GM12878 (cell line): ENCODE data around the gene CTIF. TPM values are rescaled to one million over a fixed set of nuclear protein-coding genes. Genes with fewer than 3 reads are reported as not detected.

ENCODE experiments used
- ATAC-seq: fragments of 200-7000 bp; cut with Tn5 transposase; 3 replicates; pipeline ENCODE4 v1.9.1; 2020; ENCODE audit warnings: mild to moderate bottlenecking, moderate library complexity
- BruUV-seq: library from RNA; stranded (reverse); fragments of 400-500 nt; replicated peaks from 2 replicates; lab custom pipeline; 2021; lab: Mats Ljungman, UMichigan
- CTCF ChIA-PET: fragments of 300-600 bp; sonication (Branson Sonifier 250); formaldehyde crosslinking; extraction: SDS; loops from one replicate; lab custom pipeline; 2021; ENCODE audit warnings: inconsistent platforms; lab: Yijun Ruan, JAX
- POLR2A ChIA-PET: fragments of 350-600 bp; formaldehyde crosslinking; extraction: SDS; loops from one replicate; lab custom pipeline; 2021; ENCODE audit warnings: inconsistent platforms; lab: Charles Lee
- RAD21 ChIA-PET: fragments of 300-600 bp; sonication (Branson Sonifier 250); formaldehyde crosslinking; loops from one replicate; lab custom pipeline; 2023; ENCODE audit warnings: antibody characterized with exemption; ENCODE audit not compliant: unreplicated experiment; lab: Charles Lee
- SMC1A ChIA-PET: fragments of 300-600 bp; sonication (Branson Sonifier 250); formaldehyde crosslinking; loops from one replicate; lab custom pipeline; 2023; ENCODE audit not compliant: unreplicated experiment, uncharacterized antibody; lab: Charles Lee
- DNase-seq: peaks from one replicate; pipeline ENCODE4 v3.0.0-alpha.2; 2011; ENCODE audit warnings: low read depth, low spot score
- FAIRE-seq: peaks from 3 replicates; lab custom pipeline; 2011; peaks lifted over from hg19 to GRCh38; lab: Jason Lieb, UNC
- H2AFZ ChIP-seq: 2 replicates; pipeline ENCODE4 v1.6.0; 2011; ENCODE audit warnings: low read depth, low read length, control low read depth; ENCODE audit not compliant: control insufficient read depth
- H3K27ac ChIP-seq: 2 replicates; pipeline ENCODE4 v1.5.1; 2011; ENCODE audit warnings: control low read depth; ENCODE audit not compliant: control insufficient read depth, insufficient read depth
- H3K27me3 ChIP-seq, 2 experiments: replicated peaks in 1 of 2; 2 replicates each; pipeline versions ENCODE4 v1.6.0 to v1.6.1; 2011; ENCODE audit warnings: low read length in 1 of 2; ENCODE audit not compliant: control insufficient read depth in 2 of 2, insufficient read depth in 2 of 2
- H3K36me3 ChIP-seq, 2 experiments: 2 replicates each; pipeline ENCODE4 v1.5.1; 2011; ENCODE audit warnings: low read length in 1 of 2; ENCODE audit not compliant: control insufficient read depth in 2 of 2, insufficient read depth in 2 of 2
- H3K4me1 ChIP-seq: 2 replicates; pipeline ENCODE4 v1.6.1; 2011; ENCODE audit warnings: mild to moderate bottlenecking, low read length, moderate library complexity, mixed read lengths; ENCODE audit not compliant: control insufficient read depth, insufficient read depth
- H3K4me2 ChIP-seq: 2 replicates; pipeline ENCODE4 v1.6.0; 2011; ENCODE audit warnings: control low read depth; ENCODE audit not compliant: control insufficient read depth, insufficient read depth
- H3K4me3 ChIP-seq: fragments of 200-600 bp; sonication (generic); 2 replicates; pipeline ENCODE4 v1.5.1; 2016
- H3K79me2 ChIP-seq: 2 replicates; pipeline ENCODE4 v1.6.0; 2011; ENCODE audit warnings: low read length; ENCODE audit not compliant: control insufficient read depth, insufficient read depth
- H3K9ac ChIP-seq: 2 replicates; pipeline ENCODE4 v1.8.0; 2011; ENCODE audit warnings: low read length, control low read depth, mixed read lengths; ENCODE audit not compliant: control insufficient read depth, insufficient read depth
- H3K9me3 ChIP-seq: replicated peaks from 3 replicates; pipeline ENCODE4 v1.5.1; 2011; ENCODE audit warnings: mild to moderate bottlenecking, low read length; ENCODE audit not compliant: control insufficient read depth, insufficient read depth
- H4K20me1 ChIP-seq: 2 replicates; pipeline ENCODE4 v1.6.0; 2011; ENCODE audit not compliant: control insufficient read depth, insufficient read depth
- IRF5 ChIP-seq: fragments of 450-650 bp; IDR thresholded peaks from 2 replicates; pipeline ENCODE4 v1.6.1; 2017; ENCODE audit warnings: borderline replicate concordance
- JUNB ChIP-seq: IDR thresholded peaks from 2 replicates; pipeline ENCODE4 v1.6.1; 2016; ENCODE audit warnings: antibody characterized with exemption, mild to moderate bottlenecking
- KLF5 ChIP-seq: fragments of 450-650 bp; IDR thresholded peaks from 2 replicates; pipeline ENCODE4 v1.6.1; 2014; ENCODE audit warnings: mild to moderate bottlenecking; ENCODE audit not compliant: partially characterized antibody
- PML ChIP-seq: IDR thresholded peaks from 2 replicates; pipeline ENCODE4 v1.6.1; 2012; ENCODE audit warnings: low read length, inconsistent platforms
- RBBP5 ChIP-seq: fragments of 200-600 bp; sonication (generic); conservative IDR thresholded peaks from 2 replicates; pipeline ENCODE4 v1.6.1; 2016
- SREBF2 ChIP-seq: IDR thresholded peaks from 2 replicates; pipeline ENCODE4 v1.6.1; 2012; ENCODE audit warnings: mild to moderate bottlenecking, low read length
- WGBS: methylation state at CpG from one replicate; pipeline ENCODE4 v1.1.6; 2016; ENCODE audit warnings: low lambda C conversion rate; ENCODE audit not compliant: insufficient replicate concordance, insufficient coverage; ENCODE audit errors: missing lambda C conversion rate; 5-methylcytosine and 5-hydroxymethylcytosine counted together
- in situ Hi-C: fragments of 300-500 bp; cut with MboI; formaldehyde crosslinking; loops from 9 replicates; pipeline ENCODE4 v1.14.3; 2018; ENCODE audit warnings: mixed read lengths
- intact Hi-C: fragments of 100-400 bp; cut with micrococcal nuclease; formaldehyde crosslinking; loops from one replicate; pipeline ENCODE4 v1.14.2; 2022; ENCODE audit not compliant: unreplicated experiment
- polyA plus RNA-seq, 11 experiments: library from polyadenylated mRNA; depleted of rRNA in 4 of 11; unstranded in 6 of 11; stranded (reverse) in 5 of 11; fragments of >200 nt; fragmentation: Nextera tagmentation in 4 of 11; fragmentation: Illumina TruSeq in 1 of 11; extraction: Ambion mirVana in 4 of 11; extraction: Trizol in 1 of 11; gene quantifications; 1 replicate in 1 of 11; 2 replicates in 10 of 11; pipeline versions ENCODE4 v1.2.1 to v1.2.3, GENCODE V29; 2011 to 2016; ENCODE audit warnings: inconsistent platforms in 2 of 11, missing spikeins in 2 of 11, low read depth in 1 of 11
- total RNA-seq, 4 experiments: library from RNA; depleted of rRNA in 3 of 4; stranded (reverse); fragments of >200 nt in 3 of 4; fragmentation: Illumina TruSeq in 1 of 4; extraction: Trizol in 1 of 4; gene quantifications; 2 replicates each; pipeline versions ENCODE4 v1.2.1 to v1.2.3, GENCODE V29; 2013 to 2021
- TF ChIP-seq, protein P1 (sequence below): fragments of 450-650 bp; conservative IDR thresholded peaks from 2 replicates; pipeline ENCODE4 v1.6.1; 2017; ENCODE audit warnings: mild to moderate bottlenecking, moderate library complexity

Gene CTIF
- total and polyA plus RNA-seq, 10 of the 15 experiments (the other 5 are each of a cell fraction or from before 2014, with no cell fraction given) = 0.06 to 11.6 (median 2.5) TPM

GRCh38 chr18:48785091-48785614 is 246.3 kb downstream of the CTIF start (continued):
- TF ChIP-seq, protein P1, sequence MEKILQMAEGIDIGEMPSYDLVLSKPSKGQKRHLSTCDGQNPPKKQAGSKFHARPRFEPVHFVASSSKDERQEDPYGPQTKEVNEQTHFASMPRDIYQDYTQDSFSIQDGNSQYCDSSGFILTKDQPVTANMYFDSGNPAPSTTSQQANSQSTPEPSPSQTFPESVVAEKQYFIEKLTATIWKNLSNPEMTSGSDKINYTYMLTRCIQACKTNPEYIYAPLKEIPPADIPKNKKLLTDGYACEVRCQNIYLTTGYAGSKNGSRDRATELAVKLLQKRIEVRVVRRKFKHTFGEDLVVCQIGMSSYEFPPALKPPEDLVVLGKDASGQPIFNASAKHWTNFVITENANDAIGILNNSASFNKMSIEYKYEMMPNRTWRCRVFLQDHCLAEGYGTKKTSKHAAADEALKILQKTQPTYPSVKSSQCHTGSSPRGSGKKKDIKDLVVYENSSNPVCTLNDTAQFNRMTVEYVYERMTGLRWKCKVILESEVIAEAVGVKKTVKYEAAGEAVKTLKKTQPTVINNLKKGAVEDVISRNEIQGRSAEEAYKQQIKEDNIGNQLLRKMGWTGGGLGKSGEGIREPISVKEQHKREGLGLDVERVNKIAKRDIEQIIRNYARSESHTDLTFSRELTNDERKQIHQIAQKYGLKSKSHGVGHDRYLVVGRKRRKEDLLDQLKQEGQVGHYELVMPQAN = peak; percentile 46; the same call in 1 of the 2 replicates

- DNase-seq (no peak), ATAC-seq (no peak), FAIRE-seq (no peak)
- peaks cover 52% of the 10 kb centered on the region for H3K4me1 ChIP-seq
- TF ChIP-seq SREBF2 (no peak), IRF5 (no peak), JUNB (no peak), PML (no peak), RBBP5 (no peak), KLF5 (no peak)
- no peaks in the 10 kb centered on the region; the same call in 2 of the 3 replicates for H3K9me3 ChIP-seq
- H3K79me2 ChIP-seq = no peaks in the 10 kb centered on the region; the same call in 1 of the 2 replicates
- WGBS = 85% methylated on average over 12 of the region's 12 CpGs
- peak overlapping the region; percentile 2; the same call in 1 of the 2 replicates for H3K4me3 ChIP-seq
- H4K20me1 ChIP-seq = no peaks in the 10 kb centered on the region
- H2AFZ ChIP-seq = no peak overlapping the region
- intact Hi-C loops = loop anchor here (1.0 to 2.0 kb wide), 7 partner anchors 15 to 163 kb away; no protein-coding TSS in a partner anchor
- in situ Hi-C loops = no loop called here
- H3K27ac ChIP-seq = peak overlapping the region; percentile 91
- BruUV-seq = no TSS peak
- peak overlapping the region; percentile 58 for H3K4me2 ChIP-seq
- CTCF ChIA-PET = interaction anchor here (0.5 to 2.3 kb wide), 13 partner anchors 8 to 392 kb away, joined by 3 to 15 read pairs (median 8); no protein-coding TSS in a partner anchor
- POLR2A ChIA-PET = interaction anchor here (0.5 to 2.2 kb wide), 13 partner anchors 13 to 167 kb away, joined by 3 to 30 read pairs (median 4); no protein-coding TSS in a partner anchor
- peak overlapping the region; percentile 60 for H3K9ac ChIP-seq
- RAD21 ChIA-PET = interaction anchor here (0.9 to 6.7 kb wide), 16 partner anchors 8 to 376 kb away, joined by 3 to 86 read pairs (median 6); no protein-coding TSS in a partner anchor
- SMC1A ChIA-PET = interaction anchor here (0.5 to 4.8 kb wide), 29 partner anchors 10 to 392 kb away, joined by 3 to 63 read pairs (median 3); no protein-coding TSS in a partner anchor
- H3K36me3 ChIP-seq = no peaks in the 10 kb centered on the region; a peak in 1 of 4 replicates
- H3K27me3 ChIP-seq = no peaks in the 10 kb centered on the region
Observed at GRCh38 chr18:48785736-48786454, 247.1 kb downstream of the CTIF start.
